Skin of body (tissue), 2 donors: ENCODE results near the gene MOB3B. TPM values are rescaled to one million over a fixed set of nuclear protein-coding genes. Genes with fewer than 3 reads are reported as not detected.
A peak's percentile ranks its signal among the peaks of the same experiment; 100 is the strongest.
"Not testable (repeated sequence)": the region's sequence is repeated elsewhere in the genome, so short reads cannot be mapped to it uniquely, and the experiment has no call there.

ENCODE experiments used
- DNase-seq: peaks from one replicate; lab custom pipeline; 2025; lab: John Stamatoyannopoulos, UW
- total RNA-seq: library from RNA; depleted of rRNA; stranded (reverse); fragments of >200 nt; gene quantifications from one replicate; pipeline ENCODE4 v1.2.3, GENCODE V29; 2014

Gene MOB3B
- total RNA-seq, 1 donor from 2014 or later: 4.5 TPM

DNA sequence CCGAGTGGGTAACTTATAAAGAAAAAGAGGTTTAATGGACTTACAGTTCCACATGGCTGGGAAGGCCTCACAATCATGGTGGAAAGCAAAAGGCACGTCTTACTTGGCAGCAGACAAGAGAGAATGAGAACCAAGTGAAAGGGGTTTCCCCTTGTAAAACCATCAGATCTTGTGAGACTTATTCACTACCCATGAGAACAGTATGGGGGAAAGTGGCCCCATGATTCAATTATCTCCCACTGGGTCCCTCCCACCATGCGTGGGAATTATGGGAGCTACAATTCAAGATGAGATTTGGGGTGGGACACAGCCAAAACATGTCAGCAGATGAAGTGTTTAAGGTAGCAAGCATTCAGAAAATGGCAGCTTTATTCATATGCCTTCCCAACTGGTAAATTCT, 81.3 kb downstream of the MOB3B start:
- not testable (repeated sequence) for DNase-seq

DNA sequence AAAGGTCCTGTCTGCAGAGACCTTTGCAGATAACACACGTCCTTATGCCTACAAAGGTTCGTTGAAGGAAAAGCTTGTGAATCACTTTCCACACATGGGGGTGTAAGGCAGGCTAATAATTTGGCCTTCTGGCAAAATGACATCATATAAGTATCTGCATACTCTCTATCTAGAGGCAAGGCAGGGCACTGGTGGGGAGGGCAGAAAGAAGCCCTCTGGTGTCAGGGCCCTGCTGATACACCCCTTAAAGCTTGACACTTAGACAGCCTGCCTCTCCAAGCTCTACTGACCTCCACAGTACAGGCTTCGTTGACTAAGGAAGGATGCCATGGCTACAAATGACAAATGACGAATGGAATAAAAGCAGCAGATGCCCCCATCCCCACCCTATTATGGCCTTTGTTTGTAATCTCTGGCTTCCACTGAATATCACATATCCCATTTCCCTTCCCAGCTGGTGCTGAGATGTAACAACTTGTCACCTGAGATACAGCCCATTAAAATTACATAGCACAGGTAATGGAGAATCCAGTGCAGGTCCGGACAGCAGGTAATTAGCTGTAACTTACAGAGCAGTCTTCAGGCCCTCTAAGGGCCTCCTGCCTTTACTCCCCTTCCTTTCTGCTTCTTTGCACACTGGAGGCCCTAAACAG, 82.5 kb downstream of the MOB3B start:
- DNase-seq: no peak

DNA sequence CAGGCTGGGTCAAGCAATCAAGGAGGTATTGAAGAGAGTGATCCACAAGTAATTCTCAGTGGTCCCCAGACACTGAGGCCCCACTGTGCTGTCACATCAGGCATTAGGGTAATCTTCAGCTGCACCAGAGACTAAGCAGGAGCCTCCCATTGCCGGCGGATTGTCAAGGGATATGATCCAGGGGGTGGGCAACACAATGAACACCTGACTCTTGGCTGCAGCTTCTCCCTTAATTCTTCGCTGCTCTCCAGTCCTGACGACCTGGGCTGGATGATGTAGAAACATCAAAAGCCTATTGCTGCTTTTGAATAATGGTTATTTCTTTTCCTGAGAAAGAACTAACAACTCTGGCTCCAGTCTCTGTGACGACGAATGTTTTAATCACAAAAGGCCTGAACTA, 83.9 kb downstream of the MOB3B start:
- no peak for DNase-seq

DNA sequence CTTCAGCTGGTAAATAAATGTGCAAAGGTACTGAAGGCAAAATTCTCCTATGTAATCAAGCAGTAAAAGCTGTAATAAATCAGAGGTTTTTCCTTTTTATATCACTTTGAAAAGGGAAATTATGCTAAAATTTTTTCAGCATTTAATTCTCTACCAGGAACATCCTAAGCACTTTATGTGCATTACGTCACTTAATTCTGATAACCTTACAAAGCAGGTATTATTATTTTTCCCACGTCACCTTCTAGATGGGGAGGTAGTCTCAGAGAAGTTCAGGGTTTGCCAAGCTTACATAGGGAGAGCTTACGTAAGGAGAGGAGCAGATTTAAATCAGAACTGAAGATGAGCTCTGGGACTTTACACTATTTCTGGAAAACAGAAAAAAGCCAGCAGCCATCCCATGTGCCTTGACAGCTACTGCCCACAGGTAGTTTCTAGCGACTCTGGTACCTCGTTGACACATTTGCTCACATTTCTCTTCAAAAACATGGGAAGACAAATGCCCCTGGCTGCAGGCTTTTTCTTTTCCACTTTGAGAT, 84.5 kb downstream of the MOB3B start:
- DNase-seq: no peak

DNA sequence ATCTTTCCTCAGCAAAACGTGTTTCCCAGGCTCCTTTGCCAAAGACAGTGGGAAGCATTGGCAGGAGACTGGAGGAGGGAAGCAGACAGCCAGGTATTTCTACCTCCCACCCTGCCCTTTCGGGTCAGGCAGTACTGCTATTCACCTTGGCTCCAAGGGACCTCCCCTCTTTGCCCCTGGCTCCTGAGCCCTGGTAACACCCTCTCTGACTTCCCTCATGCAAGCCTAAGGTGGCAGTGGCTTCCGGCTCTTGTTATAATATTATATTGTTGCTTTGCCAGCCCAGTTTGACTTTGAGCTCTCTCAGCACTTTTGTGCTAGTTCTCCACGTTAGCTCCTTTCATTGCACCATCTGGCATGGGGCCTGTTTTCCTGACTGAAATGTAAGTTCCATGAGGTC, 87.2 kb downstream of the MOB3B start:
- no peak for DNase-seq

DNA sequence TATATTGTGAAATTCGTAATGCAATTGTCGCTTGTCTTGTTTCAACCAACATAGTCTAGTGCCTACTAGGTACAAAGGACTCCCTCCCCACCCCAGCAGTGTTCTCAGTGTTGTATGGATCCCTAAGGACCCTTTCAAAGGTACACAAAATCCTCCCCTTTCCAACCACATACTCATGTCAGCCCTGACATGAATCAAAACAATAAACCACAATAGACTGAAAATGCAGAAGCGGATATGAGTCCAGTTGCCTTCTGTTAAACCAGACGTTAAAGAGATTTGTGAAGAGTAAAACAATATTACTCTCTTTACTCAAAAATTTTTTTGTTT, 87.9 kb downstream of the MOB3B start:
- DNase-seq: no peak

DNA sequence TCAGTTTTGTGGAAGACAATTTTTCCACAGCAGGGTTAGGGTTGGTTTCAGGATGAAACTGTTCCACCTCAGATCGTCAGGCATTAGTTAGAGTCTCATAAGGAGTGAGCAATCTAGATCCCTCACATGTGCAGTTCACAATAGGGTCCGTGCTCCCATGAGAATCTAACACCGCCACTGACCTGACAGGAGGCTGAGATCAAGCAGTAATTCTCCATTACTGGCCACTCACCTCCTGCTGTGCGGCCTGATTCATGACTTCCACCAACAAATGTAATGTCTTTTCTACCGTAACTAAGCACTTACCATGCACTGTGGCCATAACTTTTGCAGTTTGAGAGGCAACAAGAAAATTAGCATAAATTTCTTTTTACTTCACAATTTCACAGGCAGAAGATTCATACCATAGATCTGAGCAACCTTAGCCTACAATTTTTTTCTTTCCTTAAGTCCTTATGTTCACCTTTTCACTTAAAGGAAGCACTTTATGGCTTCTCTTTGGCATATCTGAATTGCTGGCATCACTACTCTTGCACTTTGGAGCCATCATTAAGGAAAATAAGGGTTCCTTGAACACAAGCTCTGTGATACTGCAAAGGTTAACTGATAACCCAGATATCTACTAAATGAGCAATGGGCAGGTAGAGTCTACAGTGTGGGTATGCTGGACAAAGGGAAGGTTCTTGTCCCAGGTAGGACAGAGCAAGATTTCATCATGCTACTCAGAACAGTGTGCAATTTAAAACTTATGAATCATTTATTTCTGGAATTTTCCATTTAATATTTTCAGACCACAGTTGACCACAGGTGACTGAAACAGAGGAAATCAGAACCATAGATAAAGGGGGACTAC, 88.5 kb downstream of the MOB3B start:
- DNase-seq: no peak

DNA sequence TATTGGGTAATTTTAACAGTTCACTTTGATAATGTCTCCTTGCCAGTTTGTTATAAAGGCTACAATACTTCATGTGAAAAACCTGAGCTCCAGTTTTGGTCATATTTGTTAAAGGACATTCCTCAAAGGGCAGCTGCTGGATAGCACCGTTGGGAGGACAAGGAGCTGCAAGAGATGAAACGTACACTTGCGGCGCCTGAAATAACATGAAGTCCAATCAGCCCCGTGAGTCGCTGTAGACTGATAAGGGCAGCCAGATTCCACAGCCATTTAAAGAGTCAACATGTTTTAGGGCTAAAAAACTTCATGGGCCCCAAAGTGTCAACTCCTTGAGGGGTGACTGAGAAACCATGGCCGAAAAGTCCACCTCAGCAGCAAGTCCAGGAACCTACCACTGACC, 91.1 kb downstream of the MOB3B start:
- DNase-seq: no peak

DNA sequence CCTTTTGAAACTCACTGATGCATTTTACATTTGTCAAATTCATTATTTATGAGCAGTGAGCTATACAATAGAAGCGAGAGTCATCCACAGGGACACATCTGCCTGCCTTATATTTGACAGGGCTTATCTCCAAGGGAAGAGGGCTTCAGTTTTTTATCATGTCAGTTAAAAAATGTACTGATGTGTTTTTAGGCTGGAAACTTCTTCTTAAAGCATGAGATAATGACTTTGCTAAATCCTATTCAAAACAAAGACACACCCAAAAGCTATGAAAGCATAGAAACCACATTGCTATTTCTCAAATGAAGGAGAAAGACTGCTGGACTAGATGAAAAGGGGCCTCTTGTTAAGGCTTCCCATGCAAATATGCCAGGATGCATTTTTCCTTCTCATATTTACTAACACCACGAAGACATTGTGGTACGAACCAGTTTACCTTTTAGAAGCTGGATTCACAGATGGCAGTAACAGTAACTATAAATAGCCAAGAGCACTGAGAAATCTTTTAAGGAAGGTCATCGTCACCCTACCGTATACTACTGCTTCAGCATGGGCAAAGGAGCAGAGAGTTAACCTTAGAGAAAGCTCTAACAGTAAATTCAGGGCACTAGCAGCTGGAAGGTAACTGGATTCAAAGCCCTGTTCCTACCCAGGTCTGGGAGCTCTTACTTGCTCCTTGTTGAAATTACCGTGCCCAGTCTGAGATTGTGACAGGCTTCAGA, 91.8 kb downstream of the MOB3B start:
- DNase-seq: peak; percentile 46

DNA sequence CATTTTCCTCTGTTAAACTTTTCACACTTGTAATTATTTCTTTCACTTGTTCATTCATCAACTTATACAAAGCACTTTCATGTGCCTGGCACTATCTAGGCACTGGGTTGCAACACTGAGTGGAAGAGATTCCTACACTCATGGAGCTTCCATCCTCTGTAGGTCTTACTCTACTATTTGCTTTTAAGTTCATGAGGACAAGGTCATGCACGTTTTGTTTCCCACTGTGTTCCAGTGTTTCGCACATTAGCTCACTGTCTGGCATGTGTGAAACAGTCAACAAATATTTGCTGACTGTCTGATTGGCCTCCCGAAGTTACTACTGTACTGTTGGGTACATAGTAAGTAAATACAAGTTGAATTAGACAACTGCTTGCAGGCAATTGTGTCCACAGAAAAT, 93.4 kb downstream of the MOB3B start:
- DNase-seq: no peak

DNA sequence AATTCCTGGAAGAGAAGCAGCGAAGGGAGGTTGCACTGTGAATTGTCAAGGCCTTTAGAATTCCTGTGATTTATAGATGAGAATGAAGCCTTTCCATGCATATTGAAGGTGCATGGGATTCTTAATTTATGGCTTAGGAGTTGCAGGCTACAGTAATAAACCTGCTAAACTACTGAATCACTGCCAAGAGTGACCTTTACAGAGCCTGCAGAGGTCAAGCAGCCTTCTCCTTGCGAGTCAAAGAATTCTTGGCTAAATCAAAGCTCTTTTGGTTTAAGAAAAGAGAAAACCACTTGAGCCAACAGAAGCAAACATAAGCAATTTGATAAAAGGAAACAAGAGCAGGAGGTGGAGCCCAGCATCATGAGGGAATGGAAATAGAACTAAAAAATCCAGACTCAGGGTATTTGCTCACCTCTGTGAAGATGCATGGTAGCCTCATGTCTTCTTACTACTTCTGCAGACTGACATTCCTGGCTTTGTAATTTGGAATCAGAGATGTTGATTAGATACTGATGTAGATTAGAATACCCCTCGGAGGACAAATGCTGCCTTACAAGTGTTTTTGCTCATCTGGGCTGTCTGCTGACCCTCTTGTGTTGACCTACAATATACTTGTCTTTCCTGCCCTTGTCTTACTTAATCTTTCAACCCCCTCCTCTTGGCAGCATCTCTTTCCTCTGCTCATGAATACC, 95.8 kb downstream of the MOB3B start:
- DNase-seq: no peak

DNA sequence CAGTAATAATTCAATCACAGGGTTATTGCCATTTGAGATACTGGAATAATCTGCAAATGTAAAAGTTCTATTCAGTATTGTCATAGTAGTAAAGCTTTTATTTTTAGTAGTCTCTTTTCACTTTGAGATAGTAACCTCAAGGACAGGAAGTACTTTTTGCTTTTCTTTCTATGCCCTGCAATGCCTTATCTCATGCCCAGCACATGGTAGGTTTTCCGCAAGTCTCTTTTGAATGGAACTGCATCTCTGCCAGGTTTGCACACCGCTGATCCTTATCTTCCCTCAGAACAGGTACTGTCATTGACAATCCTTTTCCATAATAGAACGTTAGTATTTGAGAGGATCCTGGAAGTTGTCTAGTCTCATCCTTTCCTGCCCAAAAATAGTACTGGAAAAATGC, 97.3 kb downstream of the MOB3B start:
- no peak for DNase-seq

DNA sequence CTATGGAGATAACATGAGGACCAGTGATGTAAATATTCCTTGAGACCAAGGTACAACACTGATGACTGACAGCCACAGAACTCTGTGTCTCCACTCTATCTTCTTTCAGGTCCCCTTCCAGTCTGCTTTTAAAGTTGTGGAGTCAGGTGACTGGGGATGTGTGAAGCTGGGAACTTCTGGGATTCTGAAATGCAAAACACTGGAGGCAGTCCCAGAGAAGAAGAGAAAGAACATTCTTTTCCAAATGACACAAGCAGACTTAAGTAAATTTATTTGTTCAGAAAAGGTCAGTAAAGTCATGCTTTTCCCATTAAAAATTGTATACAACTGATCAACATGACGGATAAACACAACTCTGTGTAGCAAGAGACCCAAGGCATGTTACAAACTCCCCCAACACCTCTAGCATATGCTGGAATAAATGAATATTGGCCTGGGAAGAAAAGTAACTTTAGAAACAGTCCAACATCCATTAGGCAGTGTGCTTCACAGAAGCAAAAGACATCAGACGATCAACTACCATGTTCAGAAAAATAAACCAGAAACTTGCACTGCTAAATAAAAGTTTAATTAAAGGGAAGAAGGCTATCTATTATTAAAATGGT, 98.0 kb downstream of the MOB3B start:
- no peak for DNase-seq

DNA sequence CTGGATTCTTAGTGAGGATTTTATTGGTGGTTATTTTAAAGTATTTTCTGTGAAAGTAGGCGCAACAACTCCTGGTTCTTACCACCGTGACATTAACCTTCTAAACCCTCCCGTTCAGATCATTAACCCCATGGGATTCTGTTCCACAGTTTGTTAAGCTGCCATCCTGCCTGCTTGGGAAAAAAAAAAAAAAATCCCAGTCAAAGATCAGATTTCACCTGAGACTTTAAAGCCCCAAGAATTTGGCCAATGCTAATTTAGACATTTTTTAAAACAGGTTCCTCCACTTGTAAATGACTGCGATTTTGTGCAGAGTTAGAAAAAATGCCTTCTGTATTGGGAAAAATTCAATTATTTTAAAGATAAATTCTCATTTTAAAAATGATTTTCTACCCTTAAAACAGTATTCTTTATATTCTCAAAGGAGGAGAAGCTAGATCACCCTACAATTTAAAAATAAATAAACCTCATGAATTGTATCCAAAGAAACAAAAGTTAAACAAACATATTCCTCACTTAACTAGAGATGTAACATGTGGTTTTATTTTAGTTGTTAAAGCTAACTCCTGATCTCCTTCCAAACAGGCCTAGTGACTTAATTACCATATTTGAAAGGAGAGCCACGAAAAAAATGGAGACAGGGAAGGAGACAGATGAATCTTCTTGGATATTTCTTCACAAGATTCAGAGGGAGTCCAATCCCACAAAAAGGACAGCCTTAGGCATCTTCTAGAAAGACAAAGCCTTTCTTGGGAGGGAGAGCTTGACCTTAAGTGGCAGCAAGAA, 98.7 kb downstream of the MOB3B start:
- peak; percentile 14 for DNase-seq

DNA sequence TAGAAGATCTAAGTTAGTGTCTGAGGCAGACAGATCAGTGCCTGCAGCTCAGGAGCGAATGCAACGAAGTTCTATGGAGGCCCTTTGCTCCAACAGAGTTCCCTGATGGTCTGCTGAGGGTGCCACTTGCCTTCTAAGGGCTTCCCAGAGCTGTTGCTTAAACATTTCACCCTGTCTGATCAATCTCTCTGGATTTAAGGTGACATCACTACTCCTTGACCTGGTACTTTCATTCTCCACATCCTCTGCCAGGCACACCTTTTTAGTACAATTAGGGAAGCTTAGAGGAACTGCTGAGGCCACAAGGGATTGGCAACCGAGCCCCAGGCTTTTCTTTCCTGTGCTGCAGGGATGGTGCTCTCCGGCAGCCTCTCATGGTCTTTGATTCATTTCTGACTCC, 99.7 kb downstream of the MOB3B start:
- no peak for DNase-seq

DNA sequence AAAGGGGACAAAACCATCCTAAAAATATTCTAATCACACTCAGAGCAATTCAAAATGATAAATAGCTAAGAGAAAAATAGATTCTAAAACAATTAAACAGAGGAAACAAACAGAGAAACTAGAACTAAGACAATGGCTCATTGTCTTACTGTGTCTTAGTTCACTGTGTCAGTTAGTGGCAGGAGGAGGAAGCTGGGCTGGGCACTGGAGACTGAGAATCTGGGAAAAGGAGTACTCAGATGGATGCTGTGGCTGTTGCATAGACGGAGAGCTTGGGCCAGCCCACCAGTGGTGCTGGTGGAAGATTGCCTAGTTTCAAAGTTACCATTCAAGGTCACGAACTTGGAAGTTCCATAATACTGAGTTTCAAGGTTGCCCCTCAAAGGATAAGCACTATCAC, 100.2 kb downstream of the MOB3B start:
- DNase-seq: no peak

DNA sequence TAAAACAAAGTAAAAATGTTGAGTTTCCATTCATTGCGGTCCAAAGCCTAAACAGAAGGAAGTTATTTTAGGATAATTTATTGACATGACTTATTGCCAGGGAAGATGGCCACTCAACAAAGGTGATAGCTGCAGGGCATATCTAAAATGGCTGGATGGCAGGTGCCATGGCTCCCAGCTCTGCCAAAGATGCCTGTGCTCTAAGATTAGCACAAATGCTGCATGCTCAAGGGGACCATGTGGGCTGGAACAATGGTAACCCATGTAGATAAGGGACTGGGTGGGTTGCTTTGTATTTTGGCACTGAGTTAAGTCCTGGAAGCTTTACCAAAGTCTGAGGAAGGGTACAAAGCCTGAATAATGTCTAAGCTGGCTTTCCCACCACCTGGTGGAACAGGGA, 101.1 kb downstream of the MOB3B start:
- DNase-seq: no peak

DNA sequence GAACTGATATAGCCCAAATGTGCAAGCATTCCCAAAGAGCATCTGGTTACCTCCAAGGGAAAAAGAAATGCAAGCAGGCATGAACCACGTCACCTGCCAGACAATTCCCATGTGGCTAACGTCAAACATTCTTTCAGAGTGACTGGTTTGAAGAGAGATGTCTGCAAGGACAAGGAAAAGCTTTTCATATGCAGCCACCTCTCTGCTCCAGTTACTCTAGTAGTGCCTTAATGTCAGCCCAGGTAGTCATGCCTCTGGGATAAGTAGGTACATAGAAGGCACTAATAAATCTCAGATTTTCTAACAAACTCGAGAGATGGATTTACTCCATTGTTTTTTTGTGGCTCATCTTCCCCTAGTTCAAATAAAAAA, 102.4 kb downstream of the MOB3B start:
- no peak for DNase-seq

DNA sequence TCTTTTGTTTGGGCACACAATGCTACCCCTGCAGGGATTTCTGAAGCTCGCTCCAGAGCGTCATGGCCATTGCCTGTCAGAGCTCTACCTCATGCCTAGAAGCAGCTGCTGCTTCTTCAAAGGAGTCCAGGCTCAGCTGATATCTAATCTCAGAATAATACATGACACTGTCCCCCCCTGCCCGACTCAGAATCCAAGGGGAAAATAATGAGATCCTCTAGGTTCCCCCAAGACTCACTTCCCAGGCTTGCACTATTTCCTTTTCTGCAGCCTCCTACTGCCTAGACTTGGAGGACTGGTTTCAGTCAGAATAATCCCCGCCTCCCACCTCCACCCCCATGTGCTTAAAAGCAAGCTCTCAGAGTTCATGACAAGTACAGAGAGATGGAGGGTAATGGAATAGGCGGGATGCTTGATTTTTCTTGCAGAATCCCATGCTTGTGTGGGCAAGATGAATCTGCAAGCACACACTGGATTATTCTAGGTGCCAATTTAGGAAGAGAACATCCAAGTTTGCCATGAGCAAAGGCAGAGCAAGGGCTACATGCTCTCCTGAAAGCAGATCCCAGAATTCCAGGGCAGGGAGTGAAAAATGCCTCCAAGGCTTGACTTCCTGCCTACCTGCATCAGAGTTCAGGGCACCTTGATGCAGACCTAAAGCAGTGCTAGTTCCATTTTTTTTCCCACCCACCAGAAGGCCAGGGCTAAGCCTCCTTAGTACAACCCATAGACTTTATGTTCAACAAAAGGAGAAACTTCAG, 102.9 kb downstream of the MOB3B start:
- no peak for DNase-seq
